ENCODE measurements around the gene MYO18A. TPM values are rescaled to one million over a fixed set of nuclear protein-coding genes. Genes with fewer than 3 reads are reported as not detected.
A peak's percentile ranks its signal among the peaks of the same experiment; 100 is the strongest.

MYO18A gene
- total RNA-seq, 1 donor from 2014 or later = 167 TPM

- no peak for DNase-seq (ENCODE audit: low read depth)
Measured at GRCh38 chr17:29079433-29079832, 100.8 kb downstream of the MYO18A start.

GRCh38 chr17:29078183-29079045, 101.8 kb downstream of the MYO18A start:
- peak; percentile 74 for DNase-seq (ENCODE audit: low read depth)

- DNase-seq (ENCODE audit: low read depth) = no peak
Measured at GRCh38 chr17:29077320-29077719, 102.9 kb downstream of the MYO18A start.

DNA sequence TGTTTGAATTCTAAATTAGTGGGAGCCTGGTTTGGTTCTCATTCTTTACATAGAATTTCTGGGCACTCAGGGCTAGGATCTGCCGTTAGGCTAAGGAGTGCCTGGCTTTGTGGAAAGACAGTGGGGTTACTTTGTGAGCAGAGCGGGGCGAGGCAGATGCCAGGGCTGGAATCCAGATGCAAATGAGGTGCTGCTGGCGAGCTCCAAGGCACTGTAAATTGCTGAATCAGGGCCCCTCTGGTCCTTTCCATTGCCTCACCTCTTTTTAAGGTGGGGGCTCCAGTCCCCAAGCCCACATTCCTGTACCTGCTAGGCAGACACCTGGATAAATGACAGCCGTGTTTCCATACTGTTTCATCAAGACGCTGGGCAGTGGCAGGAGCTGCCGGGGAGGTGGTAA, 103.5 kb downstream of the MYO18A start:
- DNase-seq (ENCODE audit: low read depth) = no peak

DNA sequence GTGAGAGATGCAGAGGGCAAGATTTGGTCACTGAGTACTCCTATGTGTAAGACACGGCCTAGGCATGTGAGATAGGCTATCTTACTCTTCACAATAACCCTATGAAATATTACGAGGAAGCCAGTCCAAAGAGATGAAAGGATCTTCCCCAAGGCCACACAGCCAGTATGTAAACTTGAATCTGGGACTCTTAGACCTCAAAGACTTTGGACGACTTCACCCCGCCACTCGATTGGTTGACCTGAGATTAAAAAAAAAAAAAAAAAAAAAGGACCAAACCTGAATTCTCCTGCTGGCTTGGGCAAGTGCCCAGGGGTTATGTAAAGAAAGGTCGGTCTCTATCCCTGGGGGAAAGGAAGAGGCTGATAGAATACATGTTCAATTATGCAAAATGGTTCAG, 104.1 kb downstream of the MYO18A start:
- no peak for DNase-seq (ENCODE audit: low read depth)

DNA sequence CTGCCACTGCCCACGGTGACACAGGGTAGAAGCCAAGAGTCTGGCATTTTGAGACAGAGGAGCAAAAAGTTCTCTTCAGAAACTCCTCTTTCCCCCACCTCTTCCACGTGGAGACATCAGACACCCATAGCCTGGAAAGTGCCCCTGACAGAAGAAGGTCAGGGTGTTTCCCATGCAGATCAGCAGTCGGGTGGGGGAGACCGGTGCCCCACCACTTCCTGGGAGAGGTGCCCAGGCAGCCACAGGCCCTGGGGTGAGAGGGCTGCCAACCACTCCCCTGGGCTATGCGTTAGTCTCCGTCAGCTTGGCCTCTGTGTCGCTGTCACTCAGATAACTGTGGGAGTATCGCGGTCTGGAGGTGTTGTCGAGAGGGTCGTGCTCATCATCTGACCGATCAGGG, 105.7 kb downstream of the MYO18A start:
- DNase-seq (ENCODE audit: low read depth) = peak; percentile 47

DNA sequence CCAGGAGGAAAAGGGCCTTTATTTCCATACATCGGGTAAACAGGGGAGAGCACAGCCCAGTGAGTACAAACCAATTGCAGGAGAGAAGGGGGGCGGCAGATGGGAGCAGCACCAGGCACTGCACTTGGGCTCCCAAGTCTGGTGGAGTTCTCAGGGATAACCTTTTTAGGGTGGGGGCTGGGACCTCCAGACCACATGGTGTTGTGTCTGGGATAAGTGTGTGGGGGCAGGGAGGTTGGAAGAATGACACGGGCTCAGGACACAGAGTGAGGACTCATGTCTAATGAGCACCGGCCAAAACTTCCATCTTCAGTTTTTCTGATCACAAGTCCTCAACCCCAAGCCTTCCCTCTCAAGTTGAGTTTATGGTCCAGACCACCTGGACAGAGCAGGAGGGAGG, 106.7 kb downstream of the MYO18A start:
- DNase-seq (ENCODE audit: low read depth) = no peak

GRCh38 chr17:29073045-29073444, 107.2 kb downstream of the MYO18A start:
- DNase-seq (ENCODE audit: low read depth) = no peak

GRCh38 chr17:29071303-29071702, 108.9 kb downstream of the MYO18A start:
- DNase-seq (ENCODE audit: low read depth) = no peak

DNA sequence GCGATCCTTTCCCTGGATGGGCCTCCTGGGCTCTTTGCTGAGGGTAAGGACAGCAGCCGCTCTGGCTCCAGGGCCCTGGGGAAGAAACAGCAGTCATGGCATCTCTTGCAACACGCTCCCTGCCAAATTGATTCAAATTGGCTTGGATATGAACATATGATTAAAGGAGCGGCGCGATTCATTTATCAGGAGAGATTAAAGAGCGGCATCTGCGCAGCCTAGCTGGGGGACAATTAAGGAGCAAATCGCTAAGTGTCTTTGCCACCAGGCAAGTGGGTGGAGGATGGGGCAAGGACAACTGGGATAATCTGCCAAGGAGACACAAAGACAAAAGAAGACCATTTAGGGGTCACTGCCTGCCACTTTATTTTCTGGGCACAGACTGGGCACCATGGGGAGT, 109.4 kb downstream of the MYO18A start:
- no peak for DNase-seq (ENCODE audit: low read depth)

DNA sequence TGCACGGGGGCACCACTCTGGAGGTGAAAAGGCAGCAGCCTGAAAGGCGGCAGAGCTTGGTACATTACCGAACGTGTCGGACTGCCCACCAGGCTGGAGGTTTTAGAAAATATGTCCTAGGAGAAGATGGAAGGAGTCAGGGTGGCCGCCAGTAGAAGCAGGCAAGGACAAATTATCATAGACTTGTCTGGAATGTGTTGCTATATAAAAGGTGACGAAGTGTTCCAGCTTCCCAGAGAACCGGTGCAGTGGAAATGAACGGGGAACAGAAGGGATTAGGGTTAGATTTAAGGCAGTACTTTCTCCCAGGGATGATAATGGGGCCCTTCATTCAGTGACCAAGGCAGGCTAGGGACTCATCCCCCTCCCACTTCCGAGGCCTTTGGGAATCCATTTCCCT, 109.9 kb downstream of the MYO18A start:
- DNase-seq (ENCODE audit: low read depth) = no peak

- no peak for DNase-seq (ENCODE audit: low read depth)
Measured at GRCh38 chr17:29069526-29070041, 110.6 kb downstream of the MYO18A start.

DNA sequence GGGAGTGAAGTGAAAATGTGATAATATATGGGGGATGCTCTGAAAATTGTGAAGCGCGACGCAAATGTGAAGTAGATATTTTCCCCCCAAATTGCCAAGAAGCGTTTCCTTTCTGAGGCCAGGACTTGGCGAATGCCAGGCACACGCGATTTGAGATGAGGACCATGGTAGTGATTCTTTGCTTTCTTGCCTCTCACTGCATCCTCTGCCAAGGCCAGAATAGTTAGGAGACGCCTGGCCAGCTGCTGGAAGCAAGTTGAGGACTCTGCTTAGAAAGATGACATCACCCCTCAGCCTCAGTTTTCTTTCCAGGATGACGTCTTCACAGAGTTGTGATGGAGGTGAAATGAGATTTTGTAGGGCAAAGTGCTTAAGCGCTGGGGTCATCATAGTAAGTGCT, 111.4 kb downstream of the MYO18A start:
- DNase-seq (ENCODE audit: low read depth) = peak; percentile 56

DNA sequence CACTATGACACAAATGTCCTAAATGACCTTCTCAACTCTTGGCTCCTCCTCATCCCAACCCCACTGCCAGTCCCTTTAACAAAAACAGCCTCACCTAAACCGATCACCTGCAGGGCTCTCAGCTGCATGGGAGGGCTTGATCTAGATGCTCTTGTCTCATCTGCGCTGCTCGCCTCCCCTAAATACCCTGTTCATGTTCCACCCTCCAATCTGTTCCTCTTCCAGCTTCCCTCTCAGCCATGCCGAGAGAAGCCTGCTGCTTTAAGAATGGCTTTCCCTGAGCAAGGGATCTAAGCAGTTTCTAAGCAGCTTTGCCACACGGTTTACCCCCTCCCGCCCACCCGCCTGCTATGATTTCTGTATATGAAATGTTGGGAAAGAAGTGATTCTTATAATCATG, 113.6 kb downstream of the MYO18A start:
- DNase-seq (ENCODE audit: low read depth) = no peak

DNA sequence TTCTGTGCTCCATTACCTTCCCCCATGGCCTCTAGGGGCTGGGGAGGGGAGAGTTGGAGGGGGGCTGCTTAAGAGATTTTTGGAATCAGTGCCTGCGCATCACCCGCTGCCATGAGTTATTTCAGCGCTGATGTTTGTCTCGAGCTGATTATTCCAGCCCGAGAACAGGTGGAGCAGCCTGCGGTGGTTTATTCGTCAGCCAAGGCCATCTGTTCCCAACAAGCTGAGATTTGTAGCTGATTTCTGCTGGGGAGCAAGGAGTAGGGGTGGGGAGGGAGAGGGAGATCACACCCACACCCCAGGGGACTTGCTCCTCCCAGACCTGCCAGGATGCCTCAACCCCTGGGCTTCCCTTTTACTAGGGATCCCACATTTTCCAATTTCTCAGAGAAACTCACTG, 114.2 kb downstream of the MYO18A start:
- DNase-seq (ENCODE audit: low read depth) = peak; percentile 90

- no peak for DNase-seq (ENCODE audit: low read depth)
Measured at GRCh38 chr17:29063992-29064391, 116.2 kb downstream of the MYO18A start.

GRCh38 chr17:29062215-29062614, 118.0 kb downstream of the MYO18A start:
- DNase-seq (ENCODE audit: low read depth) = no peak

DNA sequence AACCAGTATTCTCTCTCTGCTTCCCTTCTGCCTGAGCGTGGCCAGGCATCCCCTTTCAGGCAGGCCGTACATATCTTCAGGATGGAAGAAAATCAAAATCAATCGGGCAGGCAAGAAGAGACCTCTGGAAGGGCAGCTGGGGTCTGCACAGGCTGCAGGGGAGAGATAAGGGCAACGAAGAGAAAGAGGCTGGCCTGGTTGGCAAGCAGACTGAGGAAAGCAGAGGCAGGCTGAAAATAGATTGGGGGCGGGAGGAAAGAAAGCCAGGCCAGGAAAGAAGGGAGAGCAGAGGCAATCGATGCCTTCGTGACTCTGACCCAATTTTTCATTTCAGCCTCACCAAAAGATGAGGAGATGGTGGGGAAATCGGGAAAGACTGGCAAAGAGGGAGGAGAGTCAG, 119.2 kb downstream of the MYO18A start:
- DNase-seq (ENCODE audit: low read depth) = peak; percentile 35

DNA sequence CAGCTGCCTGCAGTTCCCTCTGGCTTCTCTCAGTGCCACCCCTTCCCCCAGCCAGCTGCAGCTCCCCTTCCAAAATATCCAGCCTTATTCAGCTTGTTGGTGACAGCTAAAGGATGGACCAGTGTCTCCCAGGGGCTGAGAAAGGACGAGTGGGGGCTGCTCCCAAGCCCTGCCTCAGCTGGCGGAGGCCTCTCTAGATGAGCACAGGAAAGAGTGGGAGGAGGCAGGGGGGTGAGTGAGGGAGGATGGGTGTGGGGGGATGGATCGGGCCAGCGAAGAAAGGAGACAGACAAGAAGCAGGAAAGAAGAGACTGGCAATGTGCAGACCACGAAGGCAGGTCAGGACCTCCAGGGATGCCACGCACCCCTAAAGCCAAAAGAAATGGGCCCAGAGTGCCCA, 119.7 kb downstream of the MYO18A start:
- no peak for DNase-seq (ENCODE audit: low read depth)

DNA sequence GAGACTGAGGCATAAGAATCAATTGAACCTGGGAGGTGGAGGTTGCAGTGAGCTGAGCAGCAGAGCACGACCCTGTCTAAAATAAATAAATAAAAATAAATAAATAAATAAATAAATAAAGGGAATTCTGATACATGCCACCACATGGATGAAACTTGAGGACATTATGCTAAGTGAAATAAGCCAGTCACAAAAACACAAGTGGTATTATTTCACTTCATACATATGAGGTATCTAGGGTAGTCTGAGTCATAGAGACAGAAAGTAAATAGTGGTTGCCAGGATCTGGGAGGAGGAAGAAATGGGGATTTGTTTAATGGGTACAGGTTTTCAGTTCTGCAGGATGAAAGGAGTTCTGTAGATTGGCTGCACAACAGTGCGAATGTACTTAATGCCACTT, 120.9 kb downstream of the MYO18A start:
- DNase-seq (ENCODE audit: low read depth) = peak; percentile 59

DNA sequence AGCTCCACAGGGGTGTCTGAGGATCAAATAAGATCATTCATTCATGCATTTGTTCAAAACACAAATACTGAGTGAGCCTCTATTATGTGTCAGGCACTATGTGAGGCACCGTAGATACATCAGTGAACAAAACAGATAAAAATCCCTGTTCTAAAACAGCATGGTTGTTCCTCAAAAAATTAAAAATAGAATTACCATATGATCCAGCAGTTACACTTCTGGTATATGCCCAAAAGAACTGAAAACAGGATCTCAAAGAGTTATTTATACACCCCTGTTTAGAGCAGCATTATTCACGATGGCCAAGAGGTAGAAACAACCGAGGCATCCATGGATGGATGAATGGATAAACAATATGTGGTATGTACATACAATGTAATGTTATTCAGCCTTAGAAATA, 121.8 kb downstream of the MYO18A start:
- DNase-seq (ENCODE audit: low read depth) = no peak

DNA sequence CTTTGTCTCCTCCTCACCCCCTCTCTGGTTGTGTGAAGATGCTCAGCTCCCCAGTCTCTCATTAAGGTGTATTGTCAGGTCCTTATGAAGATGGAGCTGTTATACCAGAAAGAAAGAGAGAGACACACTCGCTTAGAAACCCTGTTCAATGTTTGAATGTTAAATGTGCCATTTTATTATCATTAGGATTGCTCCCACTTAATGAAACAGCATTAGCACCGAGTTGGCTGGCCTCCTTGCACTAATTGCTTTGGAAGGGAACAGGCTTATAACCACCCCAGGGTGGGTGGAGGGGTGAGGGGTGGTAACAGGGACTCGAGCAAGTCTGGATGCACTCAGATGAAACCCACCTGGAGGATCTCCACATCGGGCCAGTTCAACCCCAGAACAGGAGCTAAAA, 122.8 kb downstream of the MYO18A start:
- DNase-seq (ENCODE audit: low read depth) = no peak

DNA sequence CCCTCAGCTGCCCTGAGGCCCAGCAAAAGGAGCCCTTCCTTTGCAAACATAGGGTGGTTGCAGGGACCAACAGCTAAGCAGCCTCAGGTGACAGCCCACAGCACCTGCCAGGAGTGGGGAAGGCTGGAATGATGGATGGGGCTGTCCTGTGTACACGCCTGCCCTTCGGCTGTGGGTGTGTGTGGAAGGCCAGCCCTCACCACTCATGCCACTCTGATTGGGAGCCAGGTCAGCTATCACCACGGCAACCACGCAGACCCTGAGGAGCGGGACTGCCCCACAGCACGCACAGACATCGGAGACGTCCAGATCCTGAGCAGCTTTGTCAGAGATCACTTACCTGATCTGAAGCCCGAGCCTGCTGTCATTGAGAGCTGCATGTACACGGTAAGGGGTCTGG, 125.4 kb downstream of the MYO18A start:
- DNase-seq (ENCODE audit: low read depth) = no peak
